CD4-positive, alpha-beta T cell (primary cell): ENCODE measurements around the gene FSHB. TPM values are rescaled to one million over a fixed set of nuclear protein-coding genes. Genes with fewer than 3 reads are reported as not detected.

Experiments used
- ATAC-seq: fragments of 200-7000 bp; cut with Tn5 transposase; one replicate; pipeline ENCODE4 v1.10.0; 2022; ENCODE audit warnings: mild to moderate bottlenecking; ENCODE audit not compliant: poor library complexity
- CTCF ChIA-PET: fragments of 350-600 bp; sonication (Branson Sonifier 250); formaldehyde crosslinking; loops from one replicate; lab custom pipeline; 2021; ENCODE audit warnings: antibody characterized with exemption, inconsistent platforms; lab: Charles Lee
- POLR2A ChIA-PET: fragments of 350-600 bp; sonication (Branson Sonifier 250); formaldehyde crosslinking; loops from one replicate; lab custom pipeline; 2021; ENCODE audit warnings: antibody characterized with exemption, inconsistent platforms; lab: Charles Lee
- DNase-seq, 14 experiments: peaks; one replicate each; pipeline ENCODE4 v3.0.0-alpha.2; 2013 to 2020; ENCODE audit warnings: mixed read lengths in 2 of 14
- H3K27ac ChIP-seq, 2 donors: one replicate each; pipeline versions ENCODE4 v1.5.1 to v1.7.0; 2013; ENCODE audit warnings: low read length in 2 of 2, low read depth in 1 of 2, mild to moderate bottlenecking in 1 of 2
- H3K27me3 ChIP-seq, 2 experiments: 1 replicate in 1 of 2; 2 replicates in 1 of 2; pipeline versions ENCODE4 v1.6.1 to v1.7.0; 2013; ENCODE audit warnings: low read length in 2 of 2, control low read depth in 1 of 2, mild to moderate bottlenecking in 1 of 2, moderate library complexity in 1 of 2; ENCODE audit not compliant: insufficient read depth in 2 of 2, control insufficient read depth in 1 of 2
- H3K36me3 ChIP-seq: one replicate; pipeline ENCODE4 v1.6.1; 2013; ENCODE audit warnings: low read length, control low read depth; ENCODE audit not compliant: insufficient read depth
- H3K4me1 ChIP-seq: one replicate; pipeline ENCODE4 v1.6.1; 2013; ENCODE audit warnings: low read length, control low read depth; ENCODE audit not compliant: insufficient read depth
- H3K4me3 ChIP-seq: one replicate; pipeline ENCODE4 v1.5.1; 2013; ENCODE audit warnings: mild to moderate bottlenecking, low read length, moderate library complexity
- H3K9me3 ChIP-seq, 2 experiments: 1 replicate in 1 of 2; 2 replicates in 1 of 2; pipeline versions ENCODE4 v1.6.1 to v1.7.0; 2013; ENCODE audit warnings: low read length in 2 of 2, mild to moderate bottlenecking in 2 of 2, control low read depth in 1 of 2, moderate library complexity in 1 of 2; ENCODE audit not compliant: control insufficient read depth in 1 of 2, insufficient read depth in 1 of 2
- H3K27ac Mint-ChIP-seq: one replicate; pipeline ENCODE4 v1.8.0; 2020; ENCODE audit warnings: mixed read lengths
- H3K27me3 Mint-ChIP-seq: one replicate; pipeline ENCODE4 v1.8.0; 2021; ENCODE audit warnings: mixed read lengths
- H3K36me3 Mint-ChIP-seq: one replicate; pipeline ENCODE4 v1.8.0; 2021; ENCODE audit warnings: low read depth, mixed read lengths
- H3K4me1 Mint-ChIP-seq: one replicate; pipeline ENCODE4 v1.8.0; 2021; ENCODE audit warnings: low read depth, mixed read lengths
- H3K4me3 Mint-ChIP-seq: one replicate; pipeline ENCODE4 v1.8.0; 2020; ENCODE audit warnings: mild to moderate bottlenecking, mixed read lengths
- H3K9me3 Mint-ChIP-seq: one replicate; pipeline ENCODE4 v1.8.0; 2020; ENCODE audit warnings: mixed read lengths
- CTCF ChIP-seq: fragments of 200-600 bp; IDR thresholded peaks from one replicate; pipeline ENCODE4 v1.8.0; 2022; ENCODE audit warnings: antibody characterized with exemption, mild to moderate bottlenecking
- intact Hi-C, 2 experiments: fragments of 100-400 bp; cut with DNase I in 1 of 2; cut with micrococcal nuclease in 1 of 2; formaldehyde crosslinking; loops; one replicate each; pipeline versions ENCODE4 v1.15.1 to v1.9.0; 2023 to 2025; cut with DNase I, micrococcal nuclease
- total RNA-seq, 174 experiments: library from RNA in 2 of 174; stranded (reverse) in 2 of 174; gene quantifications; one replicate each; pipeline ENCODE4 v1.2.3 and lab custom pipeline; 2021 to 2026

Gene FSHB
- total RNA-seq, 2 experiments from 2014 or later = not detected

- Histone ChIP-seq H3K4me1 (no peaks in the 10 kb centered on the region), H3K9me3 (peaks cover 0 to 4% of the 10 kb centered on the region in 2 experiments), H3K27ac (no peak overlapping the region), H3K27me3 (no peaks in the 10 kb centered on the region), H3K4me3 (no peak overlapping the region), H3K36me3 (no peaks in the 10 kb centered on the region)
- no peak overlapping the region for H3K27ac Mint-ChIP-seq
- peaks cover 4% of the 10 kb centered on the region for H3K27me3 Mint-ChIP-seq
- no peak for TF ChIP-seq CTCF
- H3K4me3 Mint-ChIP-seq = no peak overlapping the region
- H3K36me3 Mint-ChIP-seq = no peaks in the 10 kb centered on the region
- ATAC-seq (no peak), DNase-seq (no peak)
- intact Hi-C loops = no loop called here
- H3K4me1 Mint-ChIP-seq = no peaks in the 10 kb centered on the region
- ChIA-PET CTCF (no interaction called here), POLR2A (no interaction called here)
- H3K9me3 Mint-ChIP-seq = peaks cover 3% of the 10 kb centered on the region
These were observed 2.4 kb upstream of the FSHB start for GRCh38 chr11:30228323-30228884.

DNA sequence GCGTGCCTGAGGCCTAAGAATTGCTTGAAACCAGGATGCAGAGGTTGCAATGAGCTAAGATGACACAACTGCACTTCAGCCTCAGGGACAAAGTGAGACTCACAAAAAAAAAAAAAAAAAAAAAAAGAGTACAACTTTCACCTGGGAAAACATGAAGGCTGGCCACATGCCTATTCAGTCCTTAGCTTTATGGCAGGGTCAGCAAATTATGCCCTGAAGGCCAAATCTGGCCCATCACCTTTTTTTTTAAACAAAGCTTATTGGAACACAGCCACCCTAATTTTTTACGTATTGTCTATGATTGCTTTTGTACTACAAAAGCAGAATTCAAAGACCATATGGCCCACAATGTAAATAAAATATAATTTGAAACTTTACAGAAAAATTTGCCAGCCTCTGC, 8.2 kb downstream of the FSHB start:
- Histone ChIP-seq H3K4me1 (no peaks in the 10 kb centered on the region), H3K27ac (no peak overlapping the region), H3K9me3 (no peaks in the 10 kb centered on the region), H3K36me3 (no peaks in the 10 kb centered on the region), H3K27me3 (no peaks in the 10 kb centered on the region), H3K4me3 (no peak overlapping the region)
- H3K4me3 Mint-ChIP-seq = no peak overlapping the region
- ChIA-PET CTCF (no interaction called here), POLR2A (no interaction called here)
- intact Hi-C loops = no loop called here
- no peaks in the 10 kb centered on the region for H3K36me3 Mint-ChIP-seq
- peaks cover 6% of the 10 kb centered on the region for H3K27me3 Mint-ChIP-seq
- no peak for ATAC-seq
- H3K4me1 Mint-ChIP-seq = no peaks in the 10 kb centered on the region
- H3K9me3 Mint-ChIP-seq = no peaks in the 10 kb centered on the region
- H3K27ac Mint-ChIP-seq = no peak overlapping the region
- DNase-seq = no peak
- TF ChIP-seq CTCF = no peak

DNA sequence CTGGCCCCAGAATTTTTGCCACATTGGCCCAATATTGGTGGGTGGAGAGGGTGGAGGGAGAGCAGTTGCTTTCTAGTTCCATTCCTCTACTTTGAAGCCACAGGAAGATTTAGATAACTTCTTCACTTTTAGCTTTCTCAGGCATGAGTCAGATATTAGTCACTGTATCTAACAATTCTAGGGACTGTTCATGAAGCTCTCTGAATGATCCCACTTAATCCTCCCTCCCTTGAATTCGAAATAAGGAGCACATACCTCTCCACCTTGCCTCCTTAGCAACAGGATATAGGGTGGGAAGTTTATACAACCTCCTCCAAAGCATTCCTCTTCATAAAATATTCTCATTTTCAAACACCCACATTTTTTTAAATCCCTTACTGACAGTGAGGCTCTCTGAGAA, 13.5 kb downstream of the FSHB start:
- POLR2A ChIA-PET = no interaction called here

More for the DNA sequence above, 13.5 kb downstream of the FSHB start:
- no peaks in the 10 kb centered on the region for H3K9me3 ChIP-seq
- intact Hi-C loops = no loop called here
- CTCF ChIA-PET = no interaction called here
- Mint-ChIP-seq H3K27ac (no peak overlapping the region), H3K4me1 (no peaks in the 10 kb centered on the region), H3K36me3 (no peaks in the 10 kb centered on the region), H3K9me3 (no peaks in the 10 kb centered on the region), H3K4me3 (no peak overlapping the region), H3K27me3 (peaks cover 6% of the 10 kb centered on the region)
- H3K27me3 ChIP-seq = no peaks in the 10 kb centered on the region
- no peak overlapping the region for H3K27ac ChIP-seq
- H3K36me3 ChIP-seq = no peaks in the 10 kb centered on the region
- H3K4me3 ChIP-seq = no peak overlapping the region
- DNase-seq (no peak), ATAC-seq (no peak)
- H3K4me1 ChIP-seq = no peaks in the 10 kb centered on the region
- no peak for TF ChIP-seq CTCF
